LNCaP clone FGC (cell line): ENCODE measurements around the gene EFNA5.
"Not testable (repeated sequence)": the region's sequence is repeated elsewhere in the genome, so short reads cannot be mapped to it uniquely, and the experiment has no call there.

Experiments
- DNase-seq: peaks from one replicate; pipeline ENCODE4 v3.0.0-alpha.2; 2011; ENCODE audit warnings: low read depth
- H3K4me3 ChIP-seq: 2 replicates; pipeline ENCODE4 v1.5.1; 2011; ENCODE audit warnings: mild to moderate bottlenecking, low read depth, low read length, control low read depth
- CTCF ChIP-seq: IDR thresholded peaks from 2 replicates; pipeline ENCODE4 v1.5.1; 2012; ENCODE audit warnings: mild to moderate bottlenecking; ENCODE audit not compliant: control insufficient read depth, insufficient read depth; ENCODE audit errors: extremely low read depth

Gene EFNA5

GRCh38 chr5:107456281-107456715, 214.4 kb downstream of the EFNA5 start:
- H3K4me3 ChIP-seq: no peak overlapping the region
- TF ChIP-seq CTCF: no peak
- DNase-seq: no peak

- no peak for DNase-seq
- H3K4me3 ChIP-seq: no peak overlapping the region
- TF ChIP-seq CTCF: no peak
Measured at GRCh38 chr5:107455111-107455544, 215.6 kb downstream of the EFNA5 start.

- not testable (repeated sequence) for DNase-seq, H3K4me3 ChIP-seq
Measured at GRCh38 chr5:107451827-107452226, 218.9 kb downstream of the EFNA5 start.

GRCh38 chr5:107451028-107451427, 219.7 kb downstream of the EFNA5 start:
- DNase-seq: no peak
- no peak overlapping the region for H3K4me3 ChIP-seq
- no peak for TF ChIP-seq CTCF

GRCh38 chr5:107450531-107450930, 220.2 kb downstream of the EFNA5 start:
- DNase-seq: no peak
- H3K4me3 ChIP-seq: no peak overlapping the region
- no peak for TF ChIP-seq CTCF

- TF ChIP-seq CTCF: no peak
- no peak for DNase-seq
- H3K4me3 ChIP-seq: no peak overlapping the region
Measured at GRCh38 chr5:107449369-107449768, 221.4 kb downstream of the EFNA5 start.

- DNase-seq: no peak
- H3K4me3 ChIP-seq: no peak overlapping the region
- TF ChIP-seq CTCF: no peak
Measured at GRCh38 chr5:107447587-107447986, 223.2 kb downstream of the EFNA5 start.

- H3K4me3 ChIP-seq: no peak overlapping the region
- DNase-seq: no peak
- no peak for TF ChIP-seq CTCF
Measured at GRCh38 chr5:107446972-107447371, 223.8 kb downstream of the EFNA5 start.
